CD14-positive monocyte (primary cell): ENCODE results near the gene BMP2K. TPM values are rescaled to one million over a fixed set of nuclear protein-coding genes. Genes with fewer than 3 reads are reported as not detected.

Source experiments
- DNase-seq, 3 donors: peaks; one replicate each; pipeline ENCODE4 v3.0.0-alpha.2; 2011 to 2022
- H2AFZ ChIP-seq: 2 replicates; pipeline ENCODE4 v1.6.0; 2012; ENCODE audit warnings: mild to moderate bottlenecking, low read depth, low read length, inconsistent platforms; ENCODE audit not compliant: insufficient read depth, poor library complexity, severe bottlenecking
- H3K27ac ChIP-seq, 2 donors: 1 replicate in 1 of 2; 2 replicates in 1 of 2; pipeline ENCODE4 v1.5.1; 2012 to 2013; ENCODE audit warnings: low read length in 2 of 2, control low read depth in 1 of 2, inconsistent platforms in 1 of 2, low read depth in 1 of 2, mild to moderate bottlenecking in 1 of 2
- H3K27me3 ChIP-seq, 2 donors: one replicate each; pipeline versions ENCODE4 v1.6.0 to v1.6.1; 2011 to 2013; ENCODE audit warnings: low read length in 2 of 2; ENCODE audit not compliant: control insufficient read depth in 2 of 2, insufficient read depth in 2 of 2
- H3K36me3 ChIP-seq, 2 donors: replicated peaks in 1 of 2; 1 replicate in 1 of 2; 2 replicates in 1 of 2; pipeline versions ENCODE4 v1.5.1 to v1.6.1; 2012 to 2013; ENCODE audit warnings: low read length in 2 of 2, control low read depth in 1 of 2, inconsistent platforms in 1 of 2, mild to moderate bottlenecking in 1 of 2; ENCODE audit not compliant: insufficient read depth in 2 of 2, control insufficient read depth in 1 of 2
- H3K4me1 ChIP-seq, 2 donors: 1 replicate in 1 of 2; 2 replicates in 1 of 2; pipeline versions ENCODE4 v1.5.1 to v1.6.1; 2012 to 2013; ENCODE audit warnings: low read length in 2 of 2, control low read depth in 1 of 2, inconsistent platforms in 1 of 2, mild to moderate bottlenecking in 1 of 2, moderate library complexity in 1 of 2; ENCODE audit not compliant: insufficient read depth in 2 of 2, control insufficient read depth in 1 of 2
- H3K4me2 ChIP-seq: replicated peaks from 2 replicates; pipeline ENCODE3; 2012; ENCODE audit warnings: low read length, moderate library complexity, mild to moderate bottlenecking; ENCODE audit not compliant: poor library complexity, severe bottlenecking; ENCODE audit errors: extremely low read depth
- H3K4me3 ChIP-seq, 3 experiments: fragments of 200-600 bp in 1 of 3; sonication (generic) in 1 of 3; replicated peaks in 1 of 3; 1 replicate in 2 of 3; 2 replicates in 1 of 3; pipeline ENCODE4 v1.5.1; 2011 to 2013; ENCODE audit warnings: low read length in 3 of 3, mild to moderate bottlenecking in 3 of 3, control low read depth in 2 of 3, low read depth in 2 of 3, inconsistent platforms in 1 of 3, moderate library complexity in 1 of 3
- H3K79me2 ChIP-seq: 2 replicates; pipeline ENCODE4 v1.6.0; 2012; ENCODE audit warnings: mild to moderate bottlenecking, control low read depth, inconsistent platforms, low read length, moderate library complexity; ENCODE audit not compliant: insufficient read depth
- H3K9ac ChIP-seq: 2 replicates; pipeline ENCODE4 v1.6.0; 2017; ENCODE audit warnings: low read length, mild to moderate bottlenecking; ENCODE audit not compliant: insufficient read depth, poor library complexity, severe bottlenecking
- H3K9me3 ChIP-seq, 2 donors: replicated peaks in 1 of 2; 1 replicate in 1 of 2; 2 replicates in 1 of 2; pipeline versions ENCODE4 v1.5.1 to v1.6.1; 2012 to 2013; ENCODE audit warnings: low read length in 2 of 2, control low read depth in 1 of 2; ENCODE audit not compliant: control insufficient read depth in 1 of 2, insufficient read depth in 1 of 2
- H4K20me1 ChIP-seq: 2 replicates; pipeline ENCODE4 v1.6.0; 2012; ENCODE audit warnings: mild to moderate bottlenecking, low read length, control low read depth, moderate library complexity; ENCODE audit not compliant: insufficient read depth
- H3K27ac Mint-ChIP-seq, 7 donors: one replicate each; pipeline ENCODE4 v1.8.0; 2020; ENCODE audit warnings: mild to moderate bottlenecking in 7 of 7, mixed read lengths in 7 of 7, moderate library complexity in 6 of 7, inconsistent platforms in 2 of 7
- H3K27me3 Mint-ChIP-seq, 3 donors: one replicate each; pipeline ENCODE4 v1.8.0; 2021 to 2022; ENCODE audit warnings: low read depth in 3 of 3, mild to moderate bottlenecking in 3 of 3, mixed read lengths in 3 of 3, moderate library complexity in 3 of 3, inconsistent platforms in 1 of 3
- H3K36me3 Mint-ChIP-seq, 2 donors: one replicate each; pipeline ENCODE4 v1.8.0; 2020; ENCODE audit warnings: mixed read lengths in 2 of 2, inconsistent platforms in 1 of 2, mild to moderate bottlenecking in 1 of 2
- H3K4me1 Mint-ChIP-seq: one replicate; pipeline ENCODE4 v1.8.0; 2020; ENCODE audit warnings: mild to moderate bottlenecking, mixed read lengths
- H3K4me3 Mint-ChIP-seq, 2 donors: one replicate each; pipeline ENCODE4 v1.8.0; 2020; ENCODE audit warnings: mild to moderate bottlenecking in 2 of 2, mixed read lengths in 2 of 2, moderate library complexity in 1 of 2
- H3K9me3 Mint-ChIP-seq, 7 donors: one replicate each; pipeline ENCODE4 v1.8.0; 2020 to 2022; ENCODE audit warnings: mixed read lengths in 7 of 7, mild to moderate bottlenecking in 6 of 7, moderate library complexity in 6 of 7, inconsistent platforms in 2 of 7
- WGBS: methylation state at CpG from one replicate; pipeline ENCODE4 v1.1.5; 2013; ENCODE audit warnings: missing lambda C conversion rate; ENCODE audit not compliant: insufficient coverage; 5-methylcytosine and 5-hydroxymethylcytosine counted together
- intact Hi-C, 2 donors: fragments of 100-400 bp; cut with micrococcal nuclease; formaldehyde crosslinking; loops; one replicate each; pipeline versions ENCODE4 v1.15.0 to v1.15.1; 2023
- polyA plus RNA-seq, 3 donors: library from polyadenylated mRNA; depleted of rRNA in 1 of 3; unstranded in 2 of 3; stranded (reverse) in 1 of 3; fragments of 300-500 nt in 2 of 3; fragments of >200 nt in 1 of 3; fragmentation: Illumina TruSeq in 2 of 3; gene quantifications; 1 replicate in 2 of 3; 2 replicates in 1 of 3; pipeline ENCODE4 v1.2.3, GENCODE V29; 2012 to 2021
- TF ChIP-seq, protein P1 (sequence below): fragments of 200-600 bp; IDR thresholded peaks from one replicate; pipeline ENCODE4 v1.8.0; 2022; ENCODE audit warnings: antibody characterized with exemption, mild to moderate bottlenecking

Gene BMP2K
- polyA plus RNA-seq, 3 donors: 11.8 to 39.7 (median 21.6) TPM

DNA sequence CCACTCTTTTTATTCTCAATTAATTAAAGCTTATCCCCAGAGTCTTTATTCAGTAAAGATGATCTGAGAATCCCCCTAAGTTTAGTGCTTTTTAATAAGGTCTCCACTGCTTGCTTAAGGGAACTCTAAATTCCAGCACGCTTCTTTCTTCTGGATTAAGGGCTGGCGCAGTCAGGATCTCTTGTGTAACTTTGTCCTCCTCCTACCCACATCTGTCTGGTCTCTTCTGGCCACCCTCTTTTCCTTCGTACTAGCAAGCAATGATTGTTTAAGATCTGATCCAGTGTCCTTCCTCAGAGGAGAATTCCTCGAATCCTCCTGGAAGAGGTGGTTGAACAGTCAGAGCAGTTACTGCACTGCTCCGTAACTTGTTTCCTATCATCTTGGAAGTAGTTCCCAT lies 177.1 kb downstream of the BMP2K start:
- TF ChIP-seq, protein P1, sequence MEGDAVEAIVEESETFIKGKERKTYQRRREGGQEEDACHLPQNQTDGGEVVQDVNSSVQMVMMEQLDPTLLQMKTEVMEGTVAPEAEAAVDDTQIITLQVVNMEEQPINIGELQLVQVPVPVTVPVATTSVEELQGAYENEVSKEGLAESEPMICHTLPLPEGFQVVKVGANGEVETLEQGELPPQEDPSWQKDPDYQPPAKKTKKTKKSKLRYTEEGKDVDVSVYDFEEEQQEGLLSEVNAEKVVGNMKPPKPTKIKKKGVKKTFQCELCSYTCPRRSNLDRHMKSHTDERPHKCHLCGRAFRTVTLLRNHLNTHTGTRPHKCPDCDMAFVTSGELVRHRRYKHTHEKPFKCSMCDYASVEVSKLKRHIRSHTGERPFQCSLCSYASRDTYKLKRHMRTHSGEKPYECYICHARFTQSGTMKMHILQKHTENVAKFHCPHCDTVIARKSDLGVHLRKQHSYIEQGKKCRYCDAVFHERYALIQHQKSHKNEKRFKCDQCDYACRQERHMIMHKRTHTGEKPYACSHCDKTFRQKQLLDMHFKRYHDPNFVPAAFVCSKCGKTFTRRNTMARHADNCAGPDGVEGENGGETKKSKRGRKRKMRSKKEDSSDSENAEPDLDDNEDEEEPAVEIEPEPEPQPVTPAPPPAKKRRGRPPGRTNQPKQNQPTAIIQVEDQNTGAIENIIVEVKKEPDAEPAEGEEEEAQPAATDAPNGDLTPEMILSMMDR: no peak
- no peak overlapping the region for H3K4me3 Mint-ChIP-seq
- intact Hi-C loops: no loop called here

DNA sequence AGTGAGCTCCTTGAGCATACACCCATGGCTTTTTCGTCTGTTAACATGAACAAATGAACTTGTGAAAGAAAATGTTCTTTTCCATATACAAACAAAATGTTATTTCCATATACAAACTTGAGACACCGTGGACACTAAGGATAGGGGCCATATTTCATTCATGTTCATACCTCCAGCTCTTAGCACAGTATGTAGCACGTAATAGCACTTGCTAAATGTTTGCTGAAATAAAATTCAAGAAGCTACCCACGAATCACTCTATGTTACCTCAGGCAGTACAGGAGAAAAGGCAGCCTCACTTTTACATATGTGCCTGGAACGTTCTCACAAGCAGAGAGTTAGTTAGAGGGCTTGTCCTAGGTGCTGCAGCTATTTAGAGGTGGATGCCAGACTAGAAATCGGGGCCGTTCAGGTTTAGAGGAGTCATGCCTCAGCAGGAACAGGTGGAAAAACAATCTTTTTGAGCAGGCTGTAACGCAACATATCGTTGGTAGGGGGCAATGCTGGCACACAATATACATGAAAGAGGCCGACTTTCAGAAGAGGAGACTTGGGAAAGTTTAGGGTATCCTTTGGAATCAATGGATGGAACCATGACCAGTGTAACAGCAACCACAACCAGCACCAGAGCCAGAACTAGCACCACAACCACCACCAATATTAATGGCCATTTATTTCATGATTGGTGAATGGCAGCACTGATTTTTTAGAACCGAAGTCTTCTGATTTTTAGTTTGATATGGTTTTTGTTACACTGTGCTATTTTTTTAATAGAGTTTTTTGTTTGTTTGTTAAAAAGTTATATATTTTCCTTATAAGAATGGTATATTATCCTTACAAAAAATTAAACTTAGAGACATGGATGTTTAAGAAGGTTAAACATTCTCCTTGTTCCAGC lies 177.9 kb downstream of the BMP2K start:
- no peaks in the 10 kb centered on the region for H3K9me3 ChIP-seq
- WGBS: 33% methylated on average over 3 of the region's 11 CpGs
- no peak for DNase-seq

More for the DNA sequence above, 177.1 kb downstream of the BMP2K start:
- H3K4me1 Mint-ChIP-seq: no peaks in the 10 kb centered on the region
- Histone ChIP-seq H3K27ac (no peak overlapping the region), H3K4me3 (no peak overlapping the region), H3K9ac (no peak overlapping the region), H3K79me2 (no peaks in the 10 kb centered on the region), H3K9me3 (no peaks in the 10 kb centered on the region), H4K20me1 (no peaks in the 10 kb centered on the region), H3K4me1 (no peaks in the 10 kb centered on the region), H3K36me3 (no peaks in the 10 kb centered on the region), H2AFZ (no peak overlapping the region), H3K4me2 (no peak overlapping the region), H3K27me3 (peaks cover 0 to 3% of the 10 kb centered on the region in 2 donors)
- no peak overlapping the region for H3K27ac Mint-ChIP-seq
- no peak for DNase-seq
- H3K36me3 Mint-ChIP-seq: no peaks in the 10 kb centered on the region
- WGBS: 100% methylated on average over 1 of the region's 5 CpGs
- H3K27me3 Mint-ChIP-seq: peaks cover 1 to 5% (median 3%) of the 10 kb centered on the region in 3 donors
- no peaks in the 10 kb centered on the region for H3K9me3 Mint-ChIP-seq

More for the DNA sequence above, 177.9 kb downstream of the BMP2K start:
- H3K27me3 ChIP-seq: peaks cover 0 to 3% of the 10 kb centered on the region in 2 donors
- no peak overlapping the region for H3K9ac ChIP-seq
- Mint-ChIP-seq H3K4me3 (no peak overlapping the region), H3K27me3 (peaks cover 1 to 5% (median 3%) of the 10 kb centered on the region in 3 donors), H3K27ac (no peak overlapping the region), H3K36me3 (no peaks in the 10 kb centered on the region), H3K9me3 (no peaks in the 10 kb centered on the region), H3K4me1 (no peaks in the 10 kb centered on the region)
- H3K79me2 ChIP-seq: no peaks in the 10 kb centered on the region
- H3K4me1 ChIP-seq: no peaks in the 10 kb centered on the region
- intact Hi-C loops: no loop called here
- no peak overlapping the region for H2AFZ ChIP-seq
- H3K4me2 ChIP-seq: no peak overlapping the region
- TF ChIP-seq, protein P1: no peak
- H3K36me3 ChIP-seq: no peaks in the 10 kb centered on the region
- no peak overlapping the region for H3K27ac ChIP-seq
- no peak overlapping the region for H3K4me3 ChIP-seq
- H4K20me1 ChIP-seq: no peaks in the 10 kb centered on the region
